Breast epithelium (tissue), 4 donors: ENCODE data around the gene DOCK11. TPM values are rescaled to one million over a fixed set of nuclear protein-coding genes. Genes with fewer than 3 reads are reported as not detected.

Experiments used
- DNase-seq, 2 donors: peaks; one replicate each; pipeline ENCODE4 v3.0.0-alpha.2; 2019; ENCODE audit warnings: low spot score in 2 of 2
- H3K27ac ChIP-seq, 2 donors: fragments of 200-600 bp; sonication (generic) in 1 of 2; one replicate each; pipeline ENCODE4 v1.5.1; 2016 to 2019; ENCODE audit warnings: mild to moderate bottlenecking in 1 of 2
- H3K27me3 ChIP-seq, 2 donors: fragments of 200-600 bp; sonication (generic) in 1 of 2; one replicate each; pipeline versions ENCODE4 v1.5.1 to v1.6.0; 2017 to 2019; ENCODE audit warnings: control low read depth in 1 of 2, mild to moderate bottlenecking in 1 of 2
- H3K36me3 ChIP-seq: fragments of 200-600 bp; one replicate; pipeline ENCODE4 v1.5.1; 2019
- H3K4me1 ChIP-seq, 2 donors: fragments of 200-600 bp; sonication (generic); one replicate each; pipeline ENCODE4 v1.5.1; 2016 to 2019; ENCODE audit warnings: control low read depth in 1 of 2
- H3K4me3 ChIP-seq, 3 donors: fragments of 200-600 bp; sonication (generic); 1 replicate in 2 of 3; 2 replicates in 1 of 3; pipeline ENCODE4 v1.5.1; 2016 to 2019; ENCODE audit warnings: mild to moderate bottlenecking in 3 of 3, moderate library complexity in 2 of 3
- H3K9me3 ChIP-seq, 2 donors: fragments of 200-600 bp; sonication (generic) in 1 of 2; one replicate each; pipeline ENCODE4 v1.5.1; 2016 to 2019; ENCODE audit warnings: control low read depth in 1 of 2
- POLR2A ChIP-seq: fragments of 450-650 bp; IDR thresholded peaks from one replicate; pipeline ENCODE4 v1.6.1; 2016; ENCODE audit warnings: antibody characterized with exemption, mild to moderate bottlenecking, moderate library complexity
- POLR2AphosphoS5 ChIP-seq, 3 donors: sonication (generic); formaldehyde crosslinking; IDR thresholded peaks; one replicate each; pipeline ENCODE4 v1.6.1; 2017; ENCODE audit warnings: antibody characterized with exemption in 3 of 3
- intact Hi-C: fragments of 100-400 bp; cut with DNase I; formaldehyde crosslinking; loops from one replicate; pipeline ENCODE4 v1.15.1; 2023; ENCODE audit warnings: low total_unique reads
- total RNA-seq, 3 donors: library from RNA; depleted of rRNA; stranded (reverse); fragments of >200 nt; gene quantifications; one replicate each; pipeline ENCODE4 v1.1.0, GENCODE V29; 2016
- TF ChIP-seq, protein P1 (sequence below), 3 donors: fragments of 450-650 bp; IDR thresholded peaks; one replicate each; pipeline ENCODE4 v1.5.1; 2016 to 2017; ENCODE audit warnings: antibody characterized with exemption in 3 of 3, mild to moderate bottlenecking in 3 of 3, moderate library complexity in 3 of 3

DOCK11 gene
- total RNA-seq, 3 donors from 2014 or later = 25.3 to 138 (median 26.9) TPM

DNA sequence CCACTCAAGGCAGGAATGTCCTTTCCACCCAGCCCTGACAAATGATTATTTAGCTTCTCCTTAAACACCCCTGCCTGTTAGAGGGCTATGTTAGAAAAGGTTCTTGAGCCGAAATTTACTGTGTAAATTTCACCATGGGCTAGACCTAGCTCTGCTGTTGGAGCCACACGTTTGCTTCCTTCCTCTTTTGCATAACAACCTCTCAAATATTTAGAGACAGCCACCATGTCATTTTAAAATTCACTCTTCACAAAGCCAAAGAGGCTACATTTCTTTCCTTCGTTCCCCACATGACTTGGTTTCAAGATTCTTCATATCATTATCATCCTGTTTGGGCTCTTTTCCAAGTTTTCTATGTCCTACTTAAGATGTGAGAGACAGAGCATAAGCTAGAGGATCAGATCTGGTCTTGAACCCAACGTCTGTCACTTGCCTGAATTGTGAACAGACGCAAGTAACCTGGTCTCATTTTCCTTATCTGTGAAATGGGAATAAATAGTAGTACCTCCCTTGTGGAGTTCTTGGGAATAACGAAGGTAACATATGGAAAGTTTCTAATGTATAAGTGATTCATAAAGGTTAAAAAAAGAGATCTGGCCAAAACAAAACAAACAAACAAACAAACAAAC, 6.7 kb downstream of the DOCK11 start:
- H3K9me3 ChIP-seq = no peaks in the 10 kb centered on the region
- intact Hi-C loops = no loop called here
- no peaks in the 10 kb centered on the region for H3K4me1 ChIP-seq
- TF ChIP-seq, protein P1, sequence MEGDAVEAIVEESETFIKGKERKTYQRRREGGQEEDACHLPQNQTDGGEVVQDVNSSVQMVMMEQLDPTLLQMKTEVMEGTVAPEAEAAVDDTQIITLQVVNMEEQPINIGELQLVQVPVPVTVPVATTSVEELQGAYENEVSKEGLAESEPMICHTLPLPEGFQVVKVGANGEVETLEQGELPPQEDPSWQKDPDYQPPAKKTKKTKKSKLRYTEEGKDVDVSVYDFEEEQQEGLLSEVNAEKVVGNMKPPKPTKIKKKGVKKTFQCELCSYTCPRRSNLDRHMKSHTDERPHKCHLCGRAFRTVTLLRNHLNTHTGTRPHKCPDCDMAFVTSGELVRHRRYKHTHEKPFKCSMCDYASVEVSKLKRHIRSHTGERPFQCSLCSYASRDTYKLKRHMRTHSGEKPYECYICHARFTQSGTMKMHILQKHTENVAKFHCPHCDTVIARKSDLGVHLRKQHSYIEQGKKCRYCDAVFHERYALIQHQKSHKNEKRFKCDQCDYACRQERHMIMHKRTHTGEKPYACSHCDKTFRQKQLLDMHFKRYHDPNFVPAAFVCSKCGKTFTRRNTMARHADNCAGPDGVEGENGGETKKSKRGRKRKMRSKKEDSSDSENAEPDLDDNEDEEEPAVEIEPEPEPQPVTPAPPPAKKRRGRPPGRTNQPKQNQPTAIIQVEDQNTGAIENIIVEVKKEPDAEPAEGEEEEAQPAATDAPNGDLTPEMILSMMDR (IDR thresholded peaks at IDR 0.05) = no peak
- TF ChIP-seq POLR2A = no peak
- no peak overlapping the region for H3K4me3 ChIP-seq
- no peak for DNase-seq
- no peaks in the 10 kb centered on the region for H3K27me3 ChIP-seq
- no peaks in the 10 kb centered on the region for H3K36me3 ChIP-seq
- no peak overlapping the region for H3K27ac ChIP-seq

DNA sequence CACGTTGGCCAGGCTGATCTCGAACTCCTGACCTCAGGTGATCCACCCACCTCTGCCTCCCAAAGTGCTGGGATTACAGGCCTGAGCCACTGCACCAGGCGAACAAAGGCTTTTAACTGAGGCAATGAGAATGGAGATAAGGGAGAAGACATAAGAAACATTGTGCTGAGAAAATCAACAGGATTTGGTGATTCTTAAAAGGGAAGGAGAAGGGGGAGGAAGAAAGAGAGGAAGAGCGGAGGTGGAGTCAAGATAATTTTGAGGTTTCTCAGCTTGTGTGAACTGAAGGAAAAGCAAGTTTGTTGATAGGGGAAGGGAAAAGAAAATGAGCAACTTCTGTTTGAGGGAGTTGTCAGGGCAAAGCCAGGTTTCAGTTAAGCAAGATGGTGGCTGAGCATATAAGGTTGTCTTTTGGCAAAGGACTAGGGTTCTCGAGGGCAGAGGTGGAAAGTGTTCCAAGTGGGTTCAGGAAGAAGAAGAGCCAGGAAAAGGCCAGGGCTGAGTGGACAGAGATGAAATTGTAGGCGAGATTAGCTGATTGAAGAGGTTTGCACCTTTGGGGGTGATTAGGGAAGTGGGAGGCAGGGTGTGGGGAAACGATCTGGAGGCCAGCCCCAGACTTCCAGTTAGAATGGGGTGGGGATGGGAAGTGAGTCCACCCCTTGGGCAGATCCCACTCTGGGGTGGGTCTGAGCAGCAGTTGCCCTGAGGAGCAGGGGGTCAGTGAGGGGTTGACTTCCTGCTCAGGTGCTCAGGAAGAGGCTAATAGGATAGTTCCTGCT, 7.8 kb downstream of the DOCK11 start:
- H3K9me3 ChIP-seq = no peaks in the 10 kb centered on the region
- H3K27me3 ChIP-seq = no peaks in the 10 kb centered on the region
- TF ChIP-seq, protein P1 (IDR thresholded peaks at IDR 0.05) = no peak
- H3K4me1 ChIP-seq = no peaks in the 10 kb centered on the region
- no peaks in the 10 kb centered on the region for H3K36me3 ChIP-seq
- no peak for DNase-seq
- intact Hi-C loops = no loop called here
- no peak overlapping the region for H3K27ac ChIP-seq
- no peak overlapping the region for H3K4me3 ChIP-seq

DNA sequence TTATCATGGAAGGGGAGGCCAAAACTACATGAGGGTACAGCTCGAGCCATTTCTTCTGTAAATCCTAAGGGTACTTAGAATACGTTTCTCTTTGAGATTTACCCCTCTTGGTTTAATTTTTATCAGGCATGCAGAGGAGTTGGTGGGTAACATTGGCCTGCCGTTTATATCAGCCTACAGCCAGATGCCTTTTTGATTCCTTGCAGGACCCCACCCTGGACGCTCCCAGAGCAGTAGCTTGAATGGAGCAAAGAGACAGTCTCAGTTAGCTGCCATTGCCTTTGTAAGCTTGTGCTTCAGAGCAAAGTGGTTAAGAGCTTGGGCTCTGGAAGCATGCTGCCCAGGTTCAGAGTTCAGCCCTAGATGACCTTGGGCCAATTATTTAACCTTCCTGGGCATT, 9.0 kb downstream of the DOCK11 start:
- H3K27ac ChIP-seq = no peak overlapping the region
- H3K4me3 ChIP-seq = no peak overlapping the region
- intact Hi-C loops = no loop called here
- no peaks in the 10 kb centered on the region for H3K4me1 ChIP-seq
- H3K9me3 ChIP-seq = no peaks in the 10 kb centered on the region
- H3K27me3 ChIP-seq = peaks cover 0 to 3% of the 10 kb centered on the region in 2 donors
- no peaks in the 10 kb centered on the region for H3K36me3 ChIP-seq
- no peak for DNase-seq
- TF ChIP-seq POLR2AphosphoS5 (IDR thresholded peaks at IDR 0.05) = no peak
- TF ChIP-seq, protein P1 (IDR thresholded peaks at IDR 0.05) = no peak

DNA sequence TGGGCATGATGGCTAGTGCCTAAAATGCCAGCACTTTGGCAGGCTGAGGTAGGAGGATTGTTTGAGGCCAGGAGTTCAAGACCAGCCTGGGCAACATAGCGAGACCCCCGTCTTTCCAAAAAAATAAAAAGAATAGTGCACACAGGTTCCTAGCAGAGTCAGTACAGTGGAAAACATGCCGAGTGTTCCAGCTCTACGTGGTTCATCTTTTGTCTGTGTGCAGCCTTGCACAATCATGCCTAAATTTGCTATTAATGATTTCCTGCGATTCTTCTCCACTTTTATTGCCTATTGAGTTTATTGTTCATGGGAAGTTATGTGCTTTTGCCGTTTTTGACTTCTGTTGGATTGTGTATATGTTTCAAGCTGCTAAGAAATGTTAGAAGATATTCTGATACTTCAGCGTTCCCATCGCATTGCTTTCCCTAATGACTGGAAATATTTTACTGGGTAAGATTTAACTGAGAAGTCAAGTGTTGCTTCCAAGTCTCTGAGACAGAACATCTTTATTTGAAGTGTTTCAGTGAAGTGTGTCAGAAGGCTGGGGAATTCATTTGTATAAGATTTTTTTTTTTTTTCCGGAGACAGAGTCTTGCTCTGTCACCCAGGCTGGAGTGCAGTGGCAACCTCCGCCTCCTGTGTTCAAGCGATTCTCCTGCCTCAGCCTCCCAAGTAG, 11.3 kb downstream of the DOCK11 start:
- no peak for DNase-seq
- intact Hi-C loops = no loop called here
- Histone ChIP-seq H3K4me3 (no peak overlapping the region), H3K36me3 (no peaks in the 10 kb centered on the region), H3K4me1 (no peaks in the 10 kb centered on the region), H3K27ac (no peak overlapping the region), H3K27me3 (peaks cover 0 to 14% of the 10 kb centered on the region in 2 donors), H3K9me3 (no peaks in the 10 kb centered on the region)
- TF ChIP-seq, protein P1 (IDR thresholded peaks at IDR 0.05) = no peak
- TF ChIP-seq POLR2A = no peak
- no peak for TF ChIP-seq POLR2AphosphoS5 (IDR thresholded peaks at IDR 0.05)

DNA sequence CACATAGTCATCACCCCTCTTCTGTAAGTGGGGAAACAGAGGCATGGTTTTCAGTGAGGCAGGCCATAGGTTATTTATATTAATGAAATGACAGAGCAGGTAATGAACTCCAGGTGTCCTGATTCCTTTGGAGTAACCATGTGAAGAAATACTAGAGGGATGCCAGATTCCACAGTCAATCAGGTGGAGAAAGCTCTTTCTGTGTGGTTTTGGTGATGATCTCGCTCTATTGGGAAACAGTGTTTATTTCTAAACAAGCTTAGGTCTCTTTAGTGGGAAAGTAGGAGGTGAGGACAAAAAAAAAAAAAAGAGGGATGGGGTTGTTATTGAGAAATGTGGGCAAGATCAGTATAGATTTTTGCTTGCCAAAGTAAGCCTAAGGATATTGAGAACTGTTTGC, 12.2 kb downstream of the DOCK11 start:
- TF ChIP-seq POLR2A (no peak), POLR2AphosphoS5 (IDR thresholded peaks at IDR 0.05) (no peak)
- TF ChIP-seq, protein P1 (IDR thresholded peaks at IDR 0.05) = no peak
- DNase-seq = no peak
- Histone ChIP-seq H3K27ac (no peak overlapping the region), H3K4me1 (no peaks in the 10 kb centered on the region), H3K27me3 (peaks cover 0 to 17% of the 10 kb centered on the region in 2 donors), H3K36me3 (no peaks in the 10 kb centered on the region), H3K4me3 (no peak overlapping the region), H3K9me3 (no peaks in the 10 kb centered on the region)
- intact Hi-C loops = no loop called here
